SJCRH30 (cell line): ENCODE data around the gene ST3GAL3. TPM values are rescaled to one million over a fixed set of nuclear protein-coding genes. Genes with fewer than 3 reads are reported as not detected.

Experiments
- DNase-seq, 2 experiments: peaks; one replicate each; pipeline ENCODE4 v3.0.0-alpha.2; 2015 to 2020
- H3K27ac ChIP-seq: fragments of 250-450 bp; sonication (Bioruptor Pico); 2 replicates; pipeline ENCODE4 v1.5.1; 2020; ENCODE audit warnings: mild to moderate bottlenecking, moderate library complexity
- H3K27me3 ChIP-seq: fragments of 250-450 bp; sonication (Bioruptor Pico); 2 replicates; pipeline ENCODE4 v1.5.1; 2020; ENCODE audit warnings: mild to moderate bottlenecking, moderate library complexity
- H3K36me3 ChIP-seq: fragments of 250-450 bp; sonication (Bioruptor Pico); 2 replicates; pipeline ENCODE4 v1.5.1; 2020; ENCODE audit warnings: mild to moderate bottlenecking, moderate library complexity
- H3K4me1 ChIP-seq: fragments of 250-450 bp; sonication (Bioruptor Pico); 2 replicates; pipeline ENCODE4 v1.5.1; 2020; ENCODE audit warnings: mild to moderate bottlenecking, moderate library complexity
- H3K4me3 ChIP-seq: fragments of 250-450 bp; sonication (Bioruptor Pico); 2 replicates; pipeline ENCODE4 v1.5.1; 2020; ENCODE audit warnings: mild to moderate bottlenecking, moderate library complexity
- H3K9me3 ChIP-seq: fragments of 250-450 bp; sonication (Bioruptor Pico); replicated peaks from 2 replicates; pipeline ENCODE4 v1.5.1; 2020; ENCODE audit warnings: mild to moderate bottlenecking, moderate library complexity
- total RNA-seq: library from RNA; depleted of rRNA; stranded (reverse); fragments of >200 nt; shearing (Covaris generic); gene quantifications from 2 replicates; pipeline ENCODE4 v1.2.3, GENCODE V29; 2014; rRNA removed

Gene ST3GAL3
- 6.9 and 10.5 TPM in 2 replicates for total RNA-seq

GRCh38 chr1:43707190-43708001 is at the start of gene ST3GAL3:
TSS of gene ST3GAL3 (plus strand) at chr1:43707536. CDS start at chr1:43736263, 28,727 bp downstream.
- Histone ChIP-seq H3K27ac (peak within 1 kb of the TSS; percentile 67), H3K36me3 (peaks cover 30% of the 10 kb centered on the region), H3K9me3 (no peaks in the 10 kb centered on the region), H3K27me3 (no peaks in the 10 kb centered on the region), H3K4me1 (peaks cover 17% of the 10 kb centered on the region), H3K4me3 (peak within 1 kb of the TSS; percentile 82)
- DNase-seq, result peak; percentile 95

DNA sequence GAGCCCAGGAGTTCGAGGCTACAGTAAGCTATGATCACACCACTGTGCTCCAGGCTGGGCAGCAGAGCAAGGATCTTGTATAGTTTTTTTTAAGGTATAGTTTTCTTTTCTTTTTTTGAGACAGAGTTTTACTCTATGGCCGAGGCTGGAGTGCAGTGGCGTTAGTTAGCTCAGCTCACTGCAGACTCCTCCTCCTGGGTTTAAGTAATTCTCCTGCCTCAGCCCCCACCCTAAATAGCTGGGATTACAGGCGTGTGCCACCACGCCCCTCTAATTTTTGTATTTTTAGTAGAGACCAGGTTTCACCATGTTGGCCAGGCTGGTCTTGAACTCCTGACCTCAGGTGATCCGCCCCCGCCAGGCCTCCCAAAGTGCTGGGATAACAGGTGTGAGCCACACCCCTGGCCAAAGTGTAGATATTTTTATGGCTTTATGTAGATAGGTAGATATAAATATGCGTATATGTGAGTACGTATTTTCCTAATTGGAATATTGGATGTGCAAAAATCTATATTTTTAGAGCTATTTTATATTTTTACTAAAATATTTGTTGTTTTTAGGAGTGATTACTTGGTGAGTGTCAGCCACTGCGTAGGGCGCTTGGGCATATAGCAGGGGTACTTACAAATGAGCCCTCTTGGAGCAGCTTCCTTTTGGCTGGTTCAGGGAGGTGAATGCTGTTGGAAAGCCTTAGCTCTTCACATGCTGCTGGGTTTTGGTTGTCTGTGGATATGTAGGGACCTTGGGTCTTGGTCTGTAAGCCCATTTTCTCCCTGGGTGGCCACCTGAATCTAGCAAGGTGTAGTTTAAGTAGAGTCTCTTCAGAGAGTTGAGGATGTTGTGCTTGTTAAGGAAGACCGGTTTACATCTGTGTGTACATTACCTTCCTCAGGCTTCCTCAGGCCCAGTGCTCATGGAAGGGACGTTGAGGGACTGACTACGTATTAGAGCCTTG is 47.8 kb upstream of the ST3GAL3 start:
- Histone ChIP-seq H3K36me3 (peaks cover 81% of the 10 kb centered on the region), H3K27me3 (no peaks in the 10 kb centered on the region), H3K27ac (no peak overlapping the region), H3K4me3 (no peak overlapping the region), H3K9me3 (no peaks in the 10 kb centered on the region), H3K4me1 (no peaks in the 10 kb centered on the region)
- DNase-seq, result no peak

DNA sequence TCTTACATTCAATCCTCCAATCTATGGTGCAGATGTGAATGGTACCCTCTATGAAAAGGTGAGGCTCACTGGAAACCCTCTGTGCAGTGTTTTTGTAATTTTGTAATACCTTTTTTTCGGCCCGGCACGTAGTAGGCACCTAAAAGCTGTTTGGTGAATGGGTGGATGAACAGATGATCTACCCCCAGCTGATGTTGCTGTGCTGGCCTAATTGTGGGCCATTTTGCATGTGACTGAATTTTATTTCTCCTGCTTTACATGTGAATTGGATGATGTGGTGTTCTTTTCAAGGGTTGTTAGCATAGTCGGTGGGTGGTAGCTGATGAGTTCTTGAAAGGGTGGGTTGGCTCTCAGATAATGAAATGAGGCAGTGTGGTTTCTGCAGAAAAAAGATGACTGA is 47.0 kb upstream of the ST3GAL3 start:
- no peaks in the 10 kb centered on the region for H3K9me3 ChIP-seq
- no peak overlapping the region for H3K27ac ChIP-seq
- no peak for DNase-seq
- peaks cover 84% of the 10 kb centered on the region for H3K36me3 ChIP-seq
- no peak overlapping the region for H3K4me3 ChIP-seq
- H3K4me1 ChIP-seq, result no peaks in the 10 kb centered on the region; the same call in 1 of the 2 replicates
- H3K27me3 ChIP-seq, result no peaks in the 10 kb centered on the region

DNA sequence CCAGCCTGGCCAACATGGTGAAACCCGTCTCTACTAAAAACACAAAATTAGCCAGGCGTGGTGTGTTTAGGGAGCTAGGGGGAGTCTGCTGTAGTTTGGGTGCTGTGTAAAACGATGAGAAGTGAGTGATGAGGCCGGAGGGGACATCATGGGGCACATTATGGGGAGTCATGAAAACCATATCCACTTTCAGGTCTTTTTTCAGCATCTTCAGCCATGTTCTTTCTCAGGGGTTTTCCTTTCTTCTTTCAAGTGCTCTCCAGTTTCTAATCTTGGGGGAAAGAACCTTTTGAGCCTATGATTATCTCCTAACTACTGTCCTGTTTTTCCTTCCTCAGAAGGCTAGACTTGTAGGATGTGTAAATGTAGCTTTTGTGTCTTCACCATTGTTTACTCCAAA is 43.0 kb upstream of the ST3GAL3 start:
- Histone ChIP-seq H3K27me3 (no peaks in the 10 kb centered on the region), H3K4me1 (peaks cover 17% of the 10 kb centered on the region), H3K36me3 (peaks cover 93% of the 10 kb centered on the region), H3K4me3 (no peak overlapping the region), H3K9me3 (no peaks in the 10 kb centered on the region), H3K27ac (no peak overlapping the region)
- no peak for DNase-seq

GRCh38 chr1:43666608-43667007 is 40.7 kb upstream of the ST3GAL3 start:
- no peaks in the 10 kb centered on the region for H3K27me3 ChIP-seq
- H3K27ac ChIP-seq, result peak overlapping the region; percentile 17; the same call in 1 of the 2 replicates
- peak; percentile 61 to 80 for DNase-seq
- H3K9me3 ChIP-seq, result no peaks in the 10 kb centered on the region
- H3K4me1 ChIP-seq, result peaks cover 17% of the 10 kb centered on the region
- H3K36me3 ChIP-seq, result peaks cover 95% of the 10 kb centered on the region
- H3K4me3 ChIP-seq, result no peak overlapping the region

GRCh38 chr1:43668956-43669355 is 38.4 kb upstream of the ST3GAL3 start:
- no peak overlapping the region for H3K27ac ChIP-seq
- H3K36me3 ChIP-seq, result peaks cover 95% of the 10 kb centered on the region
- no peak overlapping the region for H3K4me3 ChIP-seq
- H3K27me3 ChIP-seq, result no peaks in the 10 kb centered on the region
- H3K4me1 ChIP-seq, result peaks cover 17% of the 10 kb centered on the region
- DNase-seq, result no peak
- H3K9me3 ChIP-seq, result no peaks in the 10 kb centered on the region

- H3K9me3 ChIP-seq, result no peaks in the 10 kb centered on the region
- H3K4me3 ChIP-seq, result no peak overlapping the region
- H3K27ac ChIP-seq, result no peak overlapping the region
- H3K4me1 ChIP-seq, result peaks cover 17% of the 10 kb centered on the region
- H3K36me3 ChIP-seq, result peaks cover 89% of the 10 kb centered on the region
- no peak for DNase-seq
- no peaks in the 10 kb centered on the region for H3K27me3 ChIP-seq
These were observed 37.5 kb upstream of the ST3GAL3 start for GRCh38 chr1:43669878-43670277.

DNA sequence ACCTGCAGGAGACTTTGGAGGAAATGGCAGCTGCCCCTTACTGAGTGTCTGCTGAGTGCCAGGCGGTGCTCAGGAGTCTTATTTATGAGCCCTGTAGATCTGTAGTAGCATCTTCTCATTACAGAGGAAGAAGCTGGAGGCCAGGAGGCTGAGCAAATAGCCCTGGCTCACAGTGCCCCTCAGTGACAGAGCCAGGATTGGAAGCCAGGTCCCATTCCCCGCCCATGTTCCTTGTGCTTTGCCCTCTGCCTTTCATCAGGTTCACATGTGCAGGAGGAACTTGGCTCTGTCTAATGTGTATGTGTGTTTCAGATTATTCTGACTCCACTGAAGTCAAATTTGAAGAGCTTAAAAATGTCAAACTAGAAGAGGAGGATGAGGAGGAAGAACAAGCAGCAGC is 36.1 kb upstream of the ST3GAL3 start:
- peaks cover 86% of the 10 kb centered on the region for H3K36me3 ChIP-seq
- DNase-seq, result no peak
- no peaks in the 10 kb centered on the region for H3K9me3 ChIP-seq
- peaks cover 10% of the 10 kb centered on the region for H3K4me1 ChIP-seq
- no peak overlapping the region for H3K4me3 ChIP-seq
- no peaks in the 10 kb centered on the region for H3K27me3 ChIP-seq
- no peak overlapping the region for H3K27ac ChIP-seq

DNA sequence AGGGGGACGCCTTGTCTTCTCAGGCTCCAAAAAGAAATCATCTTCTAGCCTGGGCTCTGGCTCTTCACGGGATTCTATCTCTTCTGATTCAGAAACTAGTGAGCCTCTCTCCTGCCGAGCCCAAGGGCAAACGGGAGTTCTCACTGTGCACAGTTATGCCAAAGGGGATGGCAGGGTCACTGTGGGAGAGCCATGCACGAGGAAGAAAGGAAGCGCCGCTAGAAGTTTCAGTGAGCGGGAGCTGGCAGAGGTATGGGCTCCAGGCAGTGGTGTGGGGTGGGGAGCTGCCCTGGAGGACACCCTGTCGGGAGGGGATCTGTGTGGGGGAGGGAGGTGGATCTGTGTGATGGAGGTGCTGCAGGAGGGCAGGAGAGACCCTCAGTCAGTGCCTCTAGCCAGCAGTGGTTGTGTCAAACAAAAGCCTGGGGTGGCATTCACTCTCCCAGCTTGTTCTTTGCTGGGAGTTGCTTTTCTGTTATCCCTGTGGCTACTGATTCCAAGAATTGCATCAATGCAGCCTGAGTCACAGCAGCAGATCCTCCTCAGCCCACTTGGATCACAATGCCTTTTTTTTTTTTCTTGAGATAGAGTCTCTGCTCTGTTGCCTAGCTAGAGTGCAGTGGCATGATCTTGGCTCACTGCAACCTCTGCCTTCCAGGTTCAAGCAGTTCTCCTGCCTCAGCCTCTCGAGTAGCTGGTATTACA is 35.6 kb upstream of the ST3GAL3 start:
- Histone ChIP-seq H3K27me3 (no peaks in the 10 kb centered on the region), H3K4me3 (no peak overlapping the region), H3K9me3 (no peaks in the 10 kb centered on the region), H3K36me3 (peaks cover 88% of the 10 kb centered on the region), H3K4me1 (peaks cover 4% of the 10 kb centered on the region), H3K27ac (no peak overlapping the region)
- DNase-seq, result no peak

- no peaks in the 10 kb centered on the region for H3K27me3 ChIP-seq
- no peak for DNase-seq
- H3K27ac ChIP-seq, result no peak overlapping the region
- H3K36me3 ChIP-seq, result peaks cover 81% of the 10 kb centered on the region
- no peak overlapping the region for H3K4me3 ChIP-seq
- no peaks in the 10 kb centered on the region for H3K4me1 ChIP-seq
- no peaks in the 10 kb centered on the region for H3K9me3 ChIP-seq
These were observed 34.1 kb upstream of the ST3GAL3 start for GRCh38 chr1:43673261-43673660.

DNA sequence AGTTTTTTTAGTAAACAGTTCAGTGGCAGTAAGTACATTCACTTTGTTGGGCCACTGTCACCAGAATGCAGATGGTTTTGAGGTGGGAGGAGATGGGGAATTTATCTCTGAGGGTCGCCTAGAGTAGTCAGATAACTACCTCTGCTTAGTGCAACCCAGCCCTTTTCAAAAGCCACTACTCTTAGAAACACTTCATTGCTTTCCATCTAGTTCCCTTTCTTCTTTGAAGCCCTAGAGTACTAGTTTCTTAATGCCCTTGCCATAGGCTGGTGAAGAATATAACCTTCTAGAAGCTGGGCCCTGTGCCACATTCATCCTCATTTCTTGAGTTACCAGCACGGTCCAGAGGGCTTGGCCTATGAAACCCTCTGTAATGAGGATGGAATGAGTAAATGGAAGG is 28.4 kb upstream of the ST3GAL3 start:
- no peak for DNase-seq
- H3K4me3 ChIP-seq, result no peak overlapping the region
- peaks cover 66% of the 10 kb centered on the region for H3K36me3 ChIP-seq
- no peaks in the 10 kb centered on the region for H3K4me1 ChIP-seq
- H3K27me3 ChIP-seq, result no peaks in the 10 kb centered on the region
- H3K27ac ChIP-seq, result no peak overlapping the region
- H3K9me3 ChIP-seq, result no peaks in the 10 kb centered on the region

DNA sequence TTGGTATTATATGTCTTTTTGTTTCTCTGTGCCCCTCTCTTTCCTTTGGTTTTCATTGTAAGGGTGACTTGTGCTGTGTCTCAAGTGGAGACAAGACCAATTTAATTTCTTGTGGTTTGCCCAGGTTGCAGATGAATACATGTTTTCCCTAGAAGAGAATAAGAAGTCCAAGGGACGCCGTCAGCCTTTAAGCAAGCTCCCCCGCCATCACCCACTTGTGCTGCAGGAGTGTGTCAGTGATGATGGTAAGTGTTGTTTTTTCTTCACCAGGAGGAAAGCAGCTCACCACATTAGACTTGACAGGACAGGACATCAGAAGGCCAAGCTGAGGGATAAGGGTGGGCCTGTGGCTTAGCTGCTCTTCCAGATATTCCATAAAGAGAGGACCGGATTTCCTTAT is 23.8 kb upstream of the ST3GAL3 start:
- H3K27ac ChIP-seq, result no peak overlapping the region
- no peaks in the 10 kb centered on the region for H3K9me3 ChIP-seq
- H3K4me3 ChIP-seq, result no peak overlapping the region
- H3K4me1 ChIP-seq, result peaks cover 7% of the 10 kb centered on the region
- H3K36me3 ChIP-seq, result peaks cover 75% of the 10 kb centered on the region
- no peaks in the 10 kb centered on the region for H3K27me3 ChIP-seq
- DNase-seq, result no peak

- Histone ChIP-seq H3K4me1 (peaks cover 14% of the 10 kb centered on the region), H3K9me3 (no peaks in the 10 kb centered on the region), H3K36me3 (peaks cover 84% of the 10 kb centered on the region), H3K27ac (no peak overlapping the region), H3K27me3 (no peaks in the 10 kb centered on the region), H3K4me3 (no peak overlapping the region)
- no peak for DNase-seq
These were observed 20.5 kb upstream of the ST3GAL3 start for GRCh38 chr1:43686801-43687200.

DNA sequence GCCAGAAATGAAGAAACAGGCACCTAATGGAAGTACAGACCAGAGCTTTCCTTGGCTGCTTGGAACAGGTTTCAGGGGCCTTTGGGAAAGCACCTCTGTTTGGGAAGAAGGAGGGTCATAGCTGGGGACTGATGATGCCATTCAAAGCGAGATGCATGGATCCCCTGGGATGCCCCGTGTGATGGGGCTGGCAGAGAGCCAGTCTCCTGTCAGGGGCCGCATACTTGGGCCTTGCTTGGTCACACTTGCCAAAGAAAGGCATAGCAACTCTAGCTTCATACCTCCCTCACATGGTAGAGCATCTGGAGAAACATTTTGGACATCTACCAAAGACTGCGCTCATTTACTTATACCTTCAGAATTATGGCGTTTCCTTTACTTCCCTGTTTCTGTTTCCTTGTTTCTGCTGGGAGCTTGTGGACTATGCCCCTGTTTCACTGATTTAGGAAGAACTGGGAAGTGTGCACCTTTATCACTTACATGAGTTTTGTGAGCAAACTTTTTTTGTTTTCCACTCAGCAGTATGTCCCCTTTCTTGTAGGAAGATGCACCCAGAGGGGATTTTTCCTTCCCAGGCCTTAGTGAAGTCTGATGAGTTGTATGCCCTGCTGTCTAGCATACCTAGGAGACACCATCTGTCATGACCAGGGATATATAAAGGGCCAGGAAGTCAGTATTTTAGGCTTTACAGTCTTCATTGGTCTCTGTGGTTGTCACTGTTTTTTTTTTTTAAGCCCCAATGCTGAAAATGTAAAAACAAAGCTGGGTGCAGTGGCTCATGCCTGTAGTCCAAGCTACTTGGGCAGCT is 19.8 kb upstream of the ST3GAL3 start:
- Histone ChIP-seq H3K9me3 (no peaks in the 10 kb centered on the region), H3K4me3 (no peak overlapping the region), H3K4me1 (peaks cover 14% of the 10 kb centered on the region), H3K27me3 (no peaks in the 10 kb centered on the region), H3K36me3 (peaks cover 84% of the 10 kb centered on the region), H3K27ac (no peak overlapping the region)
- no peak for DNase-seq
